ENCODE data around the gene KDM4C. TPM values are rescaled to one million over a fixed set of nuclear protein-coding genes. Genes with fewer than 3 reads are reported as not detected.

KDM4C gene
- total RNA-seq, 2 donors from 2014 or later, result 26.1 to 47.8 TPM

- TF ChIP-seq CTCF (IDR thresholded peaks at IDR 0.05), result no peak
- ATAC-seq (ENCODE audit: insufficient number of reproducible peaks, low FRiP score, low read depth), result no peak
Observed at GRCh38 chr9:7164440-7165330, 406.9 kb downstream of the KDM4C start.

GRCh38 chr9:7165331-7165975 is 407.7 kb downstream of the KDM4C start:
- Histone ChIP-seq H3K4me1 (ENCODE audit: control insufficient read depth in 1 of 2, low read depth in 2 of 2) (no peaks in the 10 kb centered on the region), H3K9me3 (no peaks in the 10 kb centered on the region), H3K36me3 (peaks cover 6% of the 10 kb centered on the region), H3K27ac (no peak overlapping the region), H3K4me3 (no peak overlapping the region), H3K27me3 (replicated peaks; ENCODE audit: insufficient read depth) (no peaks in the 10 kb centered on the region)
- TF ChIP-seq CTCF (IDR thresholded peaks at IDR 0.05), result no peak
- DNase-seq (ENCODE audit: low spot score) (no peak), ATAC-seq (ENCODE audit: insufficient number of reproducible peaks, low FRiP score, low read depth) (no peak)

More at GRCh38 chr9:7164440-7165330, 406.9 kb downstream of the KDM4C start:
- no peak overlapping the region for H3K4me3 ChIP-seq
- H3K36me3 ChIP-seq, result peaks cover 6% of the 10 kb centered on the region
- no peaks in the 10 kb centered on the region for H3K9me3 ChIP-seq
- H3K4me1 ChIP-seq (ENCODE audit: control insufficient read depth in 1 of 2, low read depth in 2 of 2), result no peaks in the 10 kb centered on the region
- no peaks in the 10 kb centered on the region for H3K27me3 ChIP-seq (replicated peaks; ENCODE audit: insufficient read depth)
- no peak for DNase-seq (ENCODE audit: low spot score)
- H3K27ac ChIP-seq, result no peak overlapping the region

- no peaks in the 10 kb centered on the region for H3K4me1 ChIP-seq (ENCODE audit: control insufficient read depth in 1 of 2, low read depth in 2 of 2)
- H3K4me3 ChIP-seq, result no peak overlapping the region
- DNase-seq (ENCODE audit: low spot score), result no peak
- no peak for TF ChIP-seq CTCF (IDR thresholded peaks at IDR 0.05)
- peaks cover 6% of the 10 kb centered on the region for H3K36me3 ChIP-seq
- no peak for ATAC-seq (ENCODE audit: insufficient number of reproducible peaks, low FRiP score, low read depth)
- no peaks in the 10 kb centered on the region for H3K27me3 ChIP-seq (replicated peaks; ENCODE audit: insufficient read depth)
- no peaks in the 10 kb centered on the region for H3K9me3 ChIP-seq
- H3K27ac ChIP-seq, result no peak overlapping the region
Observed at GRCh38 chr9:7166074-7166473, 408.3 kb downstream of the KDM4C start.

GRCh38 chr9:7169717-7170389 is 412.1 kb downstream of the KDM4C start:
- H3K27me3 ChIP-seq (replicated peaks; ENCODE audit: insufficient read depth), result no peaks in the 10 kb centered on the region
- no peak for TF ChIP-seq CTCF (IDR thresholded peaks at IDR 0.05)
- peaks cover 12% of the 10 kb centered on the region for H3K36me3 ChIP-seq
- H3K4me1 ChIP-seq (ENCODE audit: control insufficient read depth in 1 of 2, low read depth in 2 of 2), result no peaks in the 10 kb centered on the region
- H3K27ac ChIP-seq, result no peak overlapping the region
- no peaks in the 10 kb centered on the region for H3K9me3 ChIP-seq
- DNase-seq (ENCODE audit: low spot score) (no peak), ATAC-seq (ENCODE audit: insufficient number of reproducible peaks, low FRiP score, low read depth) (no peak)
- H3K4me3 ChIP-seq, result no peak overlapping the region

Measured in thoracic aorta (tissue), 2 donors.